GM19324 (cell line): ENCODE results near the gene NUP153.

Source experiments
- ATAC-seq: cut with Tn5 transposase; IDR thresholded peaks from one replicate; pipeline ENCODE4 v1.9.1; 2021; ENCODE audit warnings: mild to moderate bottlenecking, moderate library complexity; ENCODE audit not compliant: unreplicated experiment, low FRiP score

Gene NUP153

DNA sequence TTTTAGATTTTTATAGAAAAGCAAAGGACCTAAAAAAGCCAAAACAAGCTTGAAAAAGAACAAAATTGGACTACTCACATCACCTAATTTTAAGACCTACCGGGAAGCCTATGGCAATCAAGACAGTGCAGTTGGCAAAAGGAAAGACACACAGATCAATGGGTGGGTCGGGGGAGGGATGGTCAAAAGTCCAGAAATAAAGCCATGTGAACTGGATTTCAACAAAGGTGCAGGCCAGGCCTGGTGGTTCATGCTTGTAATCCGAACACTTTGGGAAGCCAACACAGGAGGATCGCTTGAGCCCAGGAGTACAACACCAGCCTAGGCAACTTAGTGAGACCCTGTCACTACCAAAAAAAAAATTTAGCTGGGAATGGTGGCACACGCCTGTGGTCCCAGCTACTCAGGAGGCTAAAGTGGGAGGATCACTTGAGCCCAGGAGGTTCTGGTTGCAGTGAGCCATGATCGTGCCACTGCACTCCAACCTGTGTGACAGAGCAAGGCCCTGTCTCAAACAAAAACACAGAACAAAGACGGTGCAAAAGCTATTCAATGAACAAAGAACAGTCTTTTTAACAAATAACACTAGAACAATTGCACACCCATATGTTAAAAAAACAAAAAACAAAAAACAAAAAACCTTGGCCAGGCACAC, 34.5 kb downstream of the NUP153 start:
- ATAC-seq = no peak

DNA sequence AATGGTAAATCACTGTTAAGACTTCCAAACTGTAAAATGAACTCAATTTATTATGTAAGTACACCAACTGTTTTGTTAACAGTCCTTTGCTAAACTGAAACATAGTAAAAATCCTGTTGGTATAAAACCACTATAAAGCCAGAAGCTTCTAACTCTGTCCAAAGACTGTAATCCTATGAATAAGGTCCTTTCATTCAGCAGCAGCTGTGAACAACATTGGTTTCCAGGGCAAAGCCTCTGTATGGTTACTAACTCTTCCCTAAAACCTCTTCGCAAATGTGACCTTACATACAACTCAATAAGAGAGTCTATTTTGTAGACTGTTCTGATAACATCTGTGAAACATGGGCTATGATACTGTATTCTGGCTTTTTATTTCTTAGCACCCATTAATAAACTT, 40.1 kb downstream of the NUP153 start:
- no peak for ATAC-seq

DNA sequence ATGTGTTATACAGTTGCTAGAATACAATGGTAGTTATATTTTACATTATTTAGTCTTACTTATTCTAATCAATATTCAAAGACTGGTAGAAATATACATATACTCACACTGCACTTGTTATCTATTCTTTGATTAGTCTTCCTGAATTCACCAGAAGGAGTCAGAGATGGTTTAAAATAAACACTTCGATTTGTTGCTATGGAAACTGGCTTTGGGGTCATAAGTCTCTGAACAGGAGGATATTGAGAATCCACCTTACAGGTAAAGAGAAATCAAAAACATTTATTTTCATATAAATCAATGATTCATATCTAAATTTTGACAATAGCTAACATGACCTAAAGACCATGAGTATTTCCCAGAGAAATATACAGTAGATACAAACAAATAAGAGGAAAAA, 41.6 kb downstream of the NUP153 start:
- no peak for ATAC-seq

DNA sequence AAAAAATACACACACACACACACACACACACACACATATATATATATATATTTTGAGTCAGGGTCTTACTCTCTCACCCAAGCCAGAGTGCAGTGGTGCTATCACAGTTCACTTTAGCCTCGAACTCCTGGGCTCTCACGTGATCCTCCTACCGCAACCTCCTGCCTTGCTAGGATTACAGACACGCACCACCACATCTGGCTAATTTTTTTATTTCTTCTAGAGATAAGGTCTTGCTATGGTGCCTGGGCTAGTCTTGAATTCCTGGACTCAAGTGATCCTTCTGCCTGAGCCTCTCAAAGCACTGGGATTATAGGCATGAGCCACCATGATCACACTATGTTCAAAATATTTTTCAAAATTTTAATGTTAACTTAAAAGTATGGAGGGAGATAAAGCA, 43.5 kb downstream of the NUP153 start:
- ATAC-seq = no peak

DNA sequence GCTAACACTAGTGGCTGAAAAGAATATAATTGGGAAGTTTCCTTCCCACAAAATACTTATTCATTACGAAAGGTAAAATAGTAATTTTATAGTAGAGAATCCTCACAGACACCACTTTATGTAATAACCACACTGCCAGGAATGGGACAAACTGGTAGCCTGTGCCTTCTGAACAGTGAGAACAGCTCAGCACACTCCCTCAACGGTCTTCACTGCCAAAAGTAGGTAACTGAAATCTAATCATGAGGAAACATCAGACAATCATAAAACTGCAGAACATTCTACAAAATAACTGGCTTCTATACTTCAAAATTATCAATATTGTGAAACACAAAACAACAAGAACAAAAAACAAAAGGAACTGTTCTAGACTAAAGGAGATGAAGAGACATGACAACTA, 44.1 kb downstream of the NUP153 start:
- ATAC-seq = no peak

DNA sequence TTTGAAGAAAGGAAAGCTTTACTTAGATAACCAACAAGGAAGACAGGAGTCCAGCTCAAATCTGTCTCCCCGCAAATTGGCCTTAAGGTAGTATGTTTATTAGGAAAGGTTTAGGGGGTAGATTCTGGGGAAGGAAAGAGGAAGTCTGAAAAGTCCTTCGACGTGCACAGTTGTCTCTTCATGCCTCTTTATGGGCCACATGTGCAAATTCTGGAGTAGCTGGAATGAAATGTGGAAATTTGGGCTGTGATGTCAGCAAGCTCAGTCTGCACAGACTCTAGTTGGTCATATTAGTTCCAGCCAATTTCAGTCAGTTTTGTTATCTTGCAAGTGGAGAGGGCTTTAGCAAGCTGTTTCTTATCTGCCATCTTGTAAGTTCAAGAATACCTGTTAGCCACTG, 50.1 kb downstream of the NUP153 start:
- no peak for ATAC-seq

DNA sequence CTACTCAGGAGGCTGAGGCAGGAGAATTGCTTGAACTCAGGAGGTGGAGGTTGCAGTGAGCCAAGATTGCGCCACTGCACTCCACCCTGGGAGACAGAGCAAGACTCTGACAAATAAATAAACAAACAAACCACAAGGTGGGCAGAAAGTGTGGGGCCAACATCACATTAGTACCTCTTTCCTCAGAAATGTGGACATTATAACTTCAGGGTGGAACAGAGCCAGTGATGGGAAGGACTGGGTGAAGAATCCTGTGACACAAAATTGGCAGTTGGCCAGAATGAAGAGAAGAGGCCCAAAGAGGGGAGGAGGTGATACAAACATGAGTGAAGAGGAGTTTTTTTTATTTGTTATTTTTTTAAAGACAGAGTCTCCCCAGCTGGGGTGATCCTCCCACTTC, 50.6 kb downstream of the NUP153 start:
- no peak for ATAC-seq

DNA sequence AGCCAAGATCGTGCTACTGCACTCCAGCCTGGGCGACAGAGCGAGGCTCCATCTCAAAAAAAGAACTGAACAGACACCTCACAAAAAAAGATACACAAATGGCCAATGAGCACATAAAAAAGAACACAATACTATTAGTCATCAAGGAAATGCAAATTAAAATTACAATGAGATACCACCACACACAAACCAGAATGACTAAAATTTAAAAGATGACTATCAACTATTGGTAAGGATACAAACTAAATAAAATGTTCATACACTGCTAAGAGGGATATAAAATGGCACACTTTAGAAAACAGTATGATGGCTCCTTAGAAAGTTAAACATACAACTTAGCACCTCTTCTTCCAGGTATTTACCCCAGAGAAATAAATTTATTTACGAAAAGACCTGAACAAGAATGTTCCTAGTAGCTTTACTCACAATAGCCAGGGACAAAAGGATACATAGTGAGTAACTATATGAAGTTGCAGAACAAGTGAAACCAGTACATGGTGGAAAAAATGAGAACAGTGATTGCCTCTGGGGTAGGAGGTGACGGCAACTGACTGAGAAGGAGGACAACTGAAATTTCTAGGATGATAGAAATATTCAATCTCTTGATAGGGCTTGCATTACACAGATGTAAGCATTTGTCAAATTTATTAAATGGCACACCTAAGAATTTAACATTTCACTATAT, 53.4 kb downstream of the NUP153 start:
- ATAC-seq = no peak

DNA sequence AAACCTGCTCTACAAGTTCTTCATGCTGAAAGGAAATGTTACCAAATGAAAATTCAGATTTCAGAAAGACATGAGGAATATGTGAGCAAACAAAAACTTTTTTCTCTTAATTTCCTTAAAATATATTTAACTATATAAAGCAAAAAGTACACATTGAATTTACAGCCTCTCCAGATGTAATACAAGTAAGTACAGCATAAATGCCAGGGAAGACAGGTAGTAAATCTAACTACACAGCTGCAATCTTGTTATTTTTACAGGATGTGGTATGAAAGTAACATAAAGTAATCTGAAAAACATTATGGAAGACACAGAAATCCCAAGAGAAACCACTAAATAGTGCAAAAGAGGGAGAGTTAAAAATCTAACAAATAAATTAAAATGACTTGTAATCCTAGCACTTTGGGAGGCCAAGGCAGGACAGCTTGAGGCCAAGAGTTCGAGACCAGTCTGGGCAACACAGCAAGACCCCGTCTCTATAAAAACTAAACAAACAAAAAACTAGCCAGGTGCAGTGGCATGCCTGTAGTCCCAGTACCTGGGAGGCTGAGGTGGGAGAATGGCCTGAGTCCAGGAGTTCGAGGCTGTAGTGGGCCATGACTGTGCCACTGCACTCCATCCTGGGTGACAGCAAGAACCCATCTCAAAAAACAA, 55.9 kb downstream of the NUP153 start:
- ATAC-seq = no peak

DNA sequence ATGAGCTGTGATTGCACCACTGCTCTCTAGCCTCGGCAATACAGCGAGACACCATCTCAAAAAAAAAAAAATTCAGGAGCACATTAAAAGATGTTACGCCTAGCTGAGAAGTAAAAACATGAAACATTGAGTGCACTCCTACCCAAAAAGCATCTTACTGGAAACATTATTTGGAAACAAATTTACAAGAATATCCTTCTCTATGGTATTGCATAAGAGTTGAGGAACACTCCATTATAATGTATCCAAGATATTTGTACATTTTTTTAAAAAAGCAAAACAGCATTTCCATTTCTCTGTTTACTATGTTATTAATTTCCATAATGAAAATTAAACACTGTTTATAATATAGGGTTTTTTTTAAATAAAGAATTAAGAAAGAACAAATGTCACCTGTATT, 58.0 kb downstream of the NUP153 start:
- no peak for ATAC-seq

DNA sequence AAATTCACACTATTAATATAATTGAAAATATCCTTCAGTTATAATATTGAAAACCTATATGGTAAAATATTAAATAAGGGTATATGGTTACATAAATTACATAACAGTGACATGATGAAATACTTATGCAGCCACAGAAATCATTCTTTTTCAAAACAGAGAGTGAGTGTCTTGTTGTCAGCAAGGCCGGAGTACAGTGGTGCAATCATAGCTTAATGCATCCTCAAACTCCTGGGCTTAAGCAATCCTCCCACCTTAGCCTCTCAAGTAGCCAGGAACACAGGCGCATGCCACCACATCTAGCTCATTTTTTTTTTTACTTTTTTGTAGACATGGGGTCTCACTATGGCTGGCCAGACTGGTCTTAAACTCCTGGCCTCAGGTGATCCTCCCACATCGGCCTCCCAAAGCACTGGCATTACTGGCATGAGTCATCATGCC, 66.2 kb downstream of the NUP153 start:
- no peak for ATAC-seq

DNA sequence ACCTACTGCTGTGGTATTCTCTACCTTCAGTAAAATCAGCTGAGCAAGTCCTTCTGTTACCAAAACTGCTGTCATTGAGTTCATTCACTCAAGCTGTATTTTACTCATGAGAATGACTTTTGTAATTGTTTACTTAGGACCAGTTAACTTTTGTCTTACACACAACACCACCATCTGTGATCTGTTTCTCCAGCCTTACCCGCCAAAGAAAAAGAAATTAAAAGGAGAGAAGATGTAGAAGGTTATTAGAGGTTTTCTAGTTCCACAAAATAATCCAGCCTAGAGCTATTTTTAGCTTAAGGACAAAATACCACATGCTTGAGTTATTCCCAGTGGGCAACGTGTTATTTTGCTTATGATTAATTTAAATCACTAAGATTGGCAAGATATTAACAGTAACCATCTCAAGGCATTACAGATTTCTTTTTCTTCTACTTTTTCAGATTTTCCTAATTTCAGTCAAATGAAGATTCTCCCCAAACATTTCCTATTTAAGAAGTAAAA, 68.5 kb downstream of the NUP153 start:
- no peak for ATAC-seq

DNA sequence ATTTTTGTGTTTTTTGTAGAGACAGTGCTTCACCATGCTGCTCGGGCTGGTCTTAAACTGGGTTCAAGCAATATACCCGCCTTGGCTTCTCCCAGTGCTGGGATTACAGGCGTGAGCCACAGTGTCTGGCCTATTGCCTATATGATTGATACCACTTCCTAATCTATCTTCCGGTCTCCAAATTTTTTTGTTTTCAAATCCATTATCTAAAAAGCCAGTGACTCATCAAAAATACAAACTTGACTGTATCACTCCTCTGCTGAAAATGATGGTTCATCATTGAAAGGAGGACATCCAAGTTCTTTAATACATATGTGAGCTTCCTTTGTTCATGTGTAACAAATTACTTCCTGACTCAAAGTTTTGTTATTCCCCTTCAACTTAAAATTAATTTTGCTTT, 71.2 kb downstream of the NUP153 start:
- no peak for ATAC-seq

DNA sequence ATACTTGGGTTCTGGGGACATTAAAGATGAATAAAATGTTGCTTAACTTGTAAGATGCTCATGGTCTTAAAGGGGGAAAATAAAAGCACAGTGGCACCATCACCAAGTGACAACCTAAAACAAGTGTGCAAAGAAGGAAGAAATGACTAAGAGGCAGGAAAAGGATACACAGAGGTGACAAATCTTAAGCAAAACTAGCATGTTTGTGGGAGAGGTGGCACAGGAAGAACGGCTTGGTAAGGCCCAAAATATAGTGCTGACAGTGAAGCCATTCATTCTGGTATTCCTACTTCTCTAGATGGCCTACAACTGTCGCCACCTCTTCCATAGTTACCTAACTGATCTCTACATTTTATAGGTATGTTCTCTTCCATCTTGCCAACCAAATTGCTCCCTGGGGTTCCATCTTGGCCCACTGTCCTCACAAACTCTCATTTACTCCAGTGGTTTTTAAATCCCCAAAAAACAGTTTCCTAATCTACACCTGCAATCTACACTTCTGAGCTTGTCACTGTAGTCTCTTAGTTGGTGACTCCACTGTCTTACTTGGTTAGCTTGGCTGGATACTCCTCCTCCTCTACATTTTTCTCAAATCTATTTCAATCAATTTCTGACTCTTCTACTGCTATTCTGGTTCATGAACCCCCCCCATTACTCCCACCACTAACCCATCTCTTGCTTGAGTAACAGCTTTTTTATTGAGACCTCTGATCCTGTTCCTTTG, 73.1 kb downstream of the NUP153 start:
- no peak for ATAC-seq

DNA sequence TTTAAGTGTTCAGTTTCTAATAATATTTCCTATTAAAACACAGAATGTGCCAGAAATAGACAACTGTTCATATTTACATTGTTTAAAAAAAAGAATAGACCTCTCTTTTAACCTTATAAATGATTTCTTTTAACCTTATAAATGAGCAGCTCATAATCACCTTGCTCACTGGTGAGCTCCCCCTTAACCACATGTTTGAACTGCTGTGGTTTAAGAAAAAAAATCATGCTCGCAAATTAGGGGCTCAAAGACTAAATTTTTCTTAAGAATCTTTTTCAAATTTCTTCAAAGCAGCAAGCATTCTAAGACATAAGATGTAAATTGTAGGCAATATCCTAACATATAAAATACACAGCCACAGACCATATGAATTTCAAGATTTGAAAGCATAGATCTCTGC, 73.8 kb downstream of the NUP153 start:
- ATAC-seq = no peak

DNA sequence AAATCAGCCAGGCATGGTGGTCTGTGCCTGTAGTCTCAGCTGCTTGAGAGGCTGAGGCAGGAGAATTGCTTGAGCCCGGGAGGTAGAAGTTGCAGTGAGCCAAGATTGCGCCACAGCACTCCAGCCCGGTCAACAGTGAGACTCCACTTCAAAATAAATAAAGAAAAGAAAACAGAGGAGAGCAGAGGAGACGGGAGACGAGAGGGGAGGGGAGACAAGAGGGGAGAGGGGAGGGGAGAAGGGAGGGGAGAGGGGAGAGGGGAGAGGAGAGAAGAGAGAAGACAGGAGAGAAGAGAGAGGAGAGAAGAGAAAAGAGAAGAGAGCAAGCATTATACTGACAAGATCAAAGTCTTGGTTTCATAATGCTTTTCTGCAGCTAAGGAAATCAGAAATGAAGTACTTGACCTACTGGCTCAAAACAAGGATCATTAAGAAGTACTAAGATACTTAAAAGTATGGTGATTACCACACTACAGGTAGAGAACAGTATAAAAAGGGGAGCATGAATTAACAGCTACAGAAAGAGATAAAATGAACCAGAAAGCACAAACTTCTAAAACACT, 76.1 kb downstream of the NUP153 start:
- ATAC-seq = no peak

DNA sequence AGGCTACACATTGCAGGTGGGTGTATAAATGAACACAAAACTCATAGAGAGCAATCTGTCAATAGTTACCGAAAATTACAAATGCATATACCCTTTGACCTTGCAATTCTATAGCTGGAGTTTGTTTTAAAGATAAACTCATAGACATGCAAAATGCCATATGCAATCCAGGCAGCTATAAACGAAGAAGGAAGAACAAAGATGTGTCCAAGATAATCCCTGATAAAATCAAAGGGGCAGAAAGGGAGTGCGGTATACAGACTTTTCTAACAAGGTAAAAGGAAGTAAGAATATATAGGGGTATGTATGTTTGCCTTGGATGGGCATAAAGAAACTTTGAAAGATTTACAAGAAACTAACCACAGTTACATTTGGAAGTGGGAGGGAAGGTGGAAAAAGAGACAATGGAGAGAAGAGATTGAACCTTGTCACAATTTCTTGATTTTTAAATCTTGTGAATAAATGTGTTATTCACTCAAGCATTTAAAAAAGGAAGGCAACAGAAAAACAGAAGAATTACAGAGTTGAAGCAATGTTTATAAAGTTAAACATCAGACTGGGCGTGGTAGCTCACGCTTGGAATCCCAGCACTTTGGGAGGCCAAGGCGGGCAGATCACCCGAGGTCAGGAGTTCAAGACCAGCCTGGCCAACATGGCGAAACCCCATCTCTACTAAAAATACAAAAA, 76.8 kb downstream of the NUP153 start:
- ATAC-seq = no peak

DNA sequence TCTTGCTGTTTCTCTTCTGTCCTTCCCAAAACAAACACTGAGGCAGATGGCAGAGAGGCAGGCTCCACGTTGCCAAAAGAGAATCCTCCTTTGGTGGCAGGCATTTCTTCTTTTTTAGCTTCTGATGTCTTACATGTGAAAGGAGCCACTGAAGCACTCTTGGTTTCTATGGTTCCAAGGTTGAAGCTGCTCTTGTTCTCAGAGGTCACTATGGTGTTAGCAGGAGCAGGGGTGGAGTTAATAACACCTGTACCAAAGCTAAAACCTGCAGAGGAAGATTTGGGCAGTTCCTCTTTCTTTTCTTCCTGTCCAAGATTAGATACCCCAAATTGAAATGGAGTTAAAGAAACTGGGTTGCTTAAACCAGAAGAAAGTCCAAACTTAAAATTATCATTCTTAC, 77.9 kb downstream of the NUP153 start:
- ATAC-seq = peak; percentile 77

DNA sequence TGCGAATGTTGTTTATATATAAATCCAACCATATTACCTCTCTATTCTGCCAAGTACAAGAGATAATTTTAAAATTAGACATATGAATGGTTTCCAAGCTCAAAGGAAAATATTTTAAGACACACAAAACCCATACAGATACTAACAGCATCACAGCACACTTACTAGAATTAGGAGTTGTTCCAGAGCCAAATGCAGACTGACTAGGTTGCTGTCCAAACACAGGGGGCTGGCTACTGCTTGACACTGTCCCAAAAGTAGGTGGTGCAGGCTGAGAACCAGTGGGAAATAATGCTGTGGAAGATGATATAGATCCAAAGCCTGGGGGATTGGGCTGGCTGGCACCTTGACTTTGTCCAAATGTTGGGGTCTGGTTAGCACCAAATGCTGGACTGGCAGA, 82.3 kb downstream of the NUP153 start:
- no peak for ATAC-seq

DNA sequence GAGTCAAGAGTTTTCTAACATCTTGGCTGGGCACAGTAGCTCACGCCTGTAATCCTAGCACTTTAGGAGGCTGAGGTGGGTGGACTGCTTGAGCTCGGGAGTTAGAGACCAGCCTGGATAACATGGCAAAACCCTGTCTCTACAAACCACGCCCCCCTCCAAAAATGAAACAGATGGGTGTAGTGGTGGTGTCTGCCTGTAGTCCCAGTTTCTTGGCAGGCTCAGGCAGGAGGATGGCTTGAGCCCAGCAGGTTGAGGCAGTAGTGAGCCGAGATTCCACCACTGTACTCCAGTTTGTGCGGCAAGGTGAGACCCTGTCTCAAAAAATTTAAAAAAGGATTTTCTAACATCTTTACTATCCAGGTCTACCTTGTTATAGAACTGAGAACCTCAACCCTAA, 84.6 kb downstream of the NUP153 start:
- no peak for ATAC-seq
